H9 (cell line): Measurements from ENCODE around the gene FHOD3. TPM values are rescaled to one million over a fixed set of nuclear protein-coding genes. Genes with fewer than 3 reads are reported as not detected.

Experiments used
- DNase-seq: peaks from one replicate; pipeline ENCODE4 v3.0.0-alpha.2; 2017
- H2AFZ ChIP-seq: one replicate; pipeline ENCODE4 v1.6.1; 2013; ENCODE audit warnings: mild to moderate bottlenecking, low read length, control low read depth, moderate library complexity
- H2AK5ac ChIP-seq: 2 replicates; pipeline ENCODE4 v1.6.1; 2013; ENCODE audit warnings: low read length, control low read depth, mixed read lengths; ENCODE audit not compliant: insufficient read length
- H2BK120ac ChIP-seq: one replicate; pipeline ENCODE4 v1.6.1; 2013; ENCODE audit warnings: low read depth, mild to moderate bottlenecking, low read length, control low read depth, inconsistent platforms; ENCODE audit not compliant: poor library complexity, severe bottlenecking
- H2BK12ac ChIP-seq: 2 replicates; pipeline ENCODE4 v1.6.1; 2013; ENCODE audit warnings: low read length, control low read depth, mixed read lengths, low read depth; ENCODE audit not compliant: insufficient read length
- H2BK15ac ChIP-seq: 2 replicates; pipeline ENCODE4 v1.6.1; 2013; ENCODE audit warnings: low read depth, low read length, control low read depth
- H2BK20ac ChIP-seq: one replicate; pipeline ENCODE4 v1.6.1; 2013; ENCODE audit warnings: low read depth, mild to moderate bottlenecking, low read length, control low read depth, inconsistent platforms; ENCODE audit not compliant: poor library complexity, severe bottlenecking
- H2BK5ac ChIP-seq: 2 replicates; pipeline ENCODE4 v1.6.1; 2013; ENCODE audit warnings: low read length, control low read depth, mixed read lengths; ENCODE audit not compliant: insufficient read length
- H3K14ac ChIP-seq: 2 replicates; pipeline ENCODE4 v1.6.1; 2013; ENCODE audit warnings: low read length, control low read depth; ENCODE audit not compliant: insufficient read depth
- H3K18ac ChIP-seq: 2 replicates; pipeline ENCODE4 v1.6.1; 2013; ENCODE audit warnings: low read depth, mild to moderate bottlenecking, mixed read lengths, low read length, control low read depth; ENCODE audit not compliant: insufficient read length
- H3K23ac ChIP-seq: 2 replicates; pipeline ENCODE4 v1.6.1; 2013; ENCODE audit warnings: low read length, control low read depth, mixed read lengths, low read depth; ENCODE audit not compliant: insufficient read length
- H3K23me2 ChIP-seq: 2 replicates; pipeline ENCODE4 v1.6.1; 2013; ENCODE audit warnings: low read depth, mild to moderate bottlenecking, mixed read lengths, low read length, control low read depth; ENCODE audit not compliant: insufficient read length, poor library complexity, severe bottlenecking
- H3K27ac ChIP-seq: 2 replicates; pipeline ENCODE4 v1.5.1; 2013; ENCODE audit warnings: low read length, control low read depth, mixed read lengths, low read depth; ENCODE audit not compliant: insufficient read length
- H3K27me3 ChIP-seq: 2 replicates; pipeline ENCODE4 v1.6.1; 2013; ENCODE audit warnings: low read length, control low read depth, inconsistent platforms; ENCODE audit not compliant: insufficient read depth
- H3K4ac ChIP-seq: 2 replicates; pipeline ENCODE4 v1.6.1; 2013; ENCODE audit warnings: low read depth, mild to moderate bottlenecking, control low read depth, inconsistent platforms, low read length, moderate library complexity
- H3K4me1 ChIP-seq: 2 replicates; pipeline ENCODE4 v1.6.1; 2013; ENCODE audit warnings: low read length, control low read depth, inconsistent platforms; ENCODE audit not compliant: insufficient read depth
- H3K4me2 ChIP-seq: 2 replicates; pipeline ENCODE4 v1.6.1; 2013; ENCODE audit warnings: low read length, control low read depth, mixed read lengths; ENCODE audit not compliant: insufficient read length, insufficient read depth
- H3K56ac ChIP-seq: 2 replicates; pipeline ENCODE4 v1.6.1; 2013; ENCODE audit warnings: low read depth, mild to moderate bottlenecking, mixed read lengths, low read length, control low read depth; ENCODE audit not compliant: insufficient read length
- H3K79me1 ChIP-seq: 2 replicates; pipeline ENCODE4 v1.6.1; 2013; ENCODE audit warnings: low read depth, mild to moderate bottlenecking, moderate library complexity, low read length, control low read depth, inconsistent platforms; ENCODE audit not compliant: insufficient read depth, poor library complexity, severe bottlenecking
- H3K79me2 ChIP-seq: 2 replicates; pipeline ENCODE4 v1.6.1; 2013; ENCODE audit warnings: low read length, control low read depth, inconsistent platforms; ENCODE audit not compliant: insufficient read depth
- H3K9ac ChIP-seq: 2 replicates; pipeline ENCODE4 v1.6.1; 2013; ENCODE audit warnings: low read length, control low read depth, mixed read lengths; ENCODE audit not compliant: insufficient read length; ENCODE audit errors: extremely low read depth
- H3K9me3 ChIP-seq: one replicate; pipeline ENCODE4 v1.6.1; 2013; ENCODE audit warnings: low read depth, low read length, inconsistent platforms; ENCODE audit not compliant: control insufficient read depth
- H3T11ph ChIP-seq: one replicate; pipeline ENCODE4 v1.6.1; 2013; ENCODE audit warnings: mild to moderate bottlenecking, low read length, control low read depth, inconsistent platforms
- H4K20me1 ChIP-seq: one replicate; pipeline ENCODE4 v1.6.1; 2013; ENCODE audit not compliant: control insufficient read depth, insufficient read length, insufficient read depth
- H4K5ac ChIP-seq: 2 replicates; pipeline ENCODE4 v1.6.1; 2013; ENCODE audit warnings: low read depth, mild to moderate bottlenecking, mixed read lengths, low read length, control low read depth; ENCODE audit not compliant: insufficient read length
- H4K8ac ChIP-seq: replicated peaks from 2 replicates; pipeline ENCODE4 v1.6.1; 2013; ENCODE audit warnings: low read length, control low read depth, mixed read lengths, low read depth; ENCODE audit not compliant: insufficient read length
- H4K91ac ChIP-seq: 2 replicates; pipeline ENCODE4 v1.6.1; 2013; ENCODE audit warnings: low read depth, mild to moderate bottlenecking, moderate library complexity, mixed read lengths, low read length, control low read depth; ENCODE audit not compliant: insufficient read length
- H3K27ac Mint-ChIP-seq, 3 experiments: 2 replicates in 2 of 3; 3 replicates in 1 of 3; pipeline ENCODE4 v1.8.0; 2020 to 2021; ENCODE audit warnings: mixed read lengths in 3 of 3, mild to moderate bottlenecking in 1 of 3, moderate library complexity in 1 of 3
- H3K27me3 Mint-ChIP-seq: 2 replicates; pipeline ENCODE4 v1.8.0; 2021; ENCODE audit warnings: low read depth, mild to moderate bottlenecking, moderate library complexity, mixed read lengths
- H3K36me3 Mint-ChIP-seq, 3 experiments: 2 replicates in 2 of 3; 3 replicates in 1 of 3; pipeline ENCODE4 v1.8.0; 2020 to 2021; ENCODE audit warnings: low read depth in 3 of 3, mixed read lengths in 3 of 3; ENCODE audit not compliant: insufficient read depth in 1 of 3
- H3K4me1 Mint-ChIP-seq, 2 experiments: 2 replicates each; pipeline ENCODE4 v1.8.0; 2020; ENCODE audit warnings: mixed read lengths in 2 of 2
- H3K4me3 Mint-ChIP-seq, 2 experiments: 2 replicates in 1 of 2; 3 replicates in 1 of 2; pipeline ENCODE4 v1.8.0; 2020 to 2021; ENCODE audit warnings: mild to moderate bottlenecking in 2 of 2, mixed read lengths in 2 of 2, moderate library complexity in 1 of 2
- H3K9me3 Mint-ChIP-seq, 2 experiments: 2 replicates in 1 of 2; 3 replicates in 1 of 2; pipeline ENCODE4 v1.8.0; 2020; ENCODE audit warnings: mild to moderate bottlenecking in 2 of 2, mixed read lengths in 2 of 2, moderate library complexity in 1 of 2
- WGBS: extraction: QIAGEN DNeasy Blood & Tissue Kit; methylation state at CpG from one replicate; pipeline ENCODE4 v1.1.7; 2013; ENCODE audit warnings: missing lambda C conversion rate, low lambda C conversion rate, mixed read lengths; ENCODE audit not compliant: insufficient read length; ENCODE audit errors: extremely low coverage; 5-methylcytosine and 5-hydroxymethylcytosine counted together
- total RNA-seq: library from RNA; stranded (reverse); gene quantifications from 2 replicates; pipeline ENCODE4 v1.2.1, GENCODE V29; 2021
- TF ChIP-seq, protein P1 (sequence below): fragments of 200-600 bp; sonication (generic); conservative IDR thresholded peaks from 3 replicates; pipeline ENCODE4 v1.8.0; 2021; ENCODE audit warnings: antibody characterized with exemption, mild to moderate bottlenecking

FHOD3 gene
- total RNA-seq, 1 experiment from 2014 or later: 8.0 TPM

DNA sequence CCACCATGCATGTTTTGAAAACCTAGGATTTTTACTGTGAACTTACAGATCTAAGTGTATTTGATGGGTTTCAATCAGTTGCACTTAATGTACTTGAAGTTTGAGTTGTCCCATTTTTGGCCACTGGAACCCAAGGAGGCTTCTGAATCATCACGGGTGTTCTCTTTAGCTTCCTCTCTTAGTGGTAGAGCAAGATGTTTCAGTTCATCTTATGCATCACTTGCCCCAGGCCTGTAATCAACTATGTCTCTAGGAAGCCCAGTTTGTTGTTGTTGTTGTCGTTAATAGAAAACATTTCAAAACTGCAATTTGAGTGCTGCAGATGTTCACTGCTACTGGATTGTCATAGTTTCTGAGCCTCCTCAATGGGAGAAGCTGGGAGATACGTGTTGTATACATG, 97.0 kb downstream of the FHOD3 start:
- Histone ChIP-seq H3K4me1 (no peaks in the 10 kb centered on the region), H2AFZ (no peak overlapping the region)
- H3K4me1 Mint-ChIP-seq: peaks cover 1 to 4% of the 10 kb centered on the region in 2 experiments; a peak in 2 of 4 replicates

More for the DNA sequence above, 97.0 kb downstream of the FHOD3 start:
- peaks cover 26 to 27% of the 10 kb centered on the region in 2 experiments for H3K9me3 Mint-ChIP-seq
- H2BK5ac ChIP-seq: no peak overlapping the region
- H4K5ac ChIP-seq: no peak overlapping the region
- H2BK120ac ChIP-seq: no peak overlapping the region
- H3K9me3 ChIP-seq: no peaks in the 10 kb centered on the region
- H3K79me1 ChIP-seq: no peaks in the 10 kb centered on the region
- no peak overlapping the region for H2BK15ac ChIP-seq
- H3K36me3 Mint-ChIP-seq: peaks cover 9 to 32% (median 14%) of the 10 kb centered on the region in 3 experiments; a peak in 6 of 7 replicates
- WGBS: no CpG with 5 or more reads among the region's 3 CpGs
- H3K23me2 ChIP-seq: no peaks in the 10 kb centered on the region
- no peak overlapping the region for H2AK5ac ChIP-seq
- H3K4me2 ChIP-seq: no peak overlapping the region
- no peak overlapping the region for H3K27ac Mint-ChIP-seq
- H3K56ac ChIP-seq: no peak overlapping the region
- no peak overlapping the region for H3K9ac ChIP-seq
- no peak for DNase-seq
- H4K91ac ChIP-seq: no peak overlapping the region
- TF ChIP-seq, protein P1, sequence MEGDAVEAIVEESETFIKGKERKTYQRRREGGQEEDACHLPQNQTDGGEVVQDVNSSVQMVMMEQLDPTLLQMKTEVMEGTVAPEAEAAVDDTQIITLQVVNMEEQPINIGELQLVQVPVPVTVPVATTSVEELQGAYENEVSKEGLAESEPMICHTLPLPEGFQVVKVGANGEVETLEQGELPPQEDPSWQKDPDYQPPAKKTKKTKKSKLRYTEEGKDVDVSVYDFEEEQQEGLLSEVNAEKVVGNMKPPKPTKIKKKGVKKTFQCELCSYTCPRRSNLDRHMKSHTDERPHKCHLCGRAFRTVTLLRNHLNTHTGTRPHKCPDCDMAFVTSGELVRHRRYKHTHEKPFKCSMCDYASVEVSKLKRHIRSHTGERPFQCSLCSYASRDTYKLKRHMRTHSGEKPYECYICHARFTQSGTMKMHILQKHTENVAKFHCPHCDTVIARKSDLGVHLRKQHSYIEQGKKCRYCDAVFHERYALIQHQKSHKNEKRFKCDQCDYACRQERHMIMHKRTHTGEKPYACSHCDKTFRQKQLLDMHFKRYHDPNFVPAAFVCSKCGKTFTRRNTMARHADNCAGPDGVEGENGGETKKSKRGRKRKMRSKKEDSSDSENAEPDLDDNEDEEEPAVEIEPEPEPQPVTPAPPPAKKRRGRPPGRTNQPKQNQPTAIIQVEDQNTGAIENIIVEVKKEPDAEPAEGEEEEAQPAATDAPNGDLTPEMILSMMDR: no peak
- no peak overlapping the region for H2BK20ac ChIP-seq
- H3K79me2 ChIP-seq: no peaks in the 10 kb centered on the region
- no peaks in the 10 kb centered on the region for H3K27me3 Mint-ChIP-seq
- no peak overlapping the region for H3K4ac ChIP-seq
- H3K14ac ChIP-seq: no peak overlapping the region
- no peak overlapping the region for H3K18ac ChIP-seq
- H3K27me3 ChIP-seq: no peaks in the 10 kb centered on the region
- no peak overlapping the region for H2BK12ac ChIP-seq
- no peak overlapping the region for H3K27ac ChIP-seq
- no peak overlapping the region for H4K8ac ChIP-seq
- H3T11ph ChIP-seq: no peak overlapping the region
- no peak overlapping the region for H3K4me3 Mint-ChIP-seq
- H3K23ac ChIP-seq: no peak overlapping the region
- no peaks in the 10 kb centered on the region for H4K20me1 ChIP-seq
